OCI-LY3 (cell line): ENCODE measurements around the gene CCNJL.

Source experiments
- CTCF ChIP-seq: fragments of 200-600, 300-600 bp; sonication (generic); IDR thresholded peaks from 2 replicates; pipeline ENCODE4 v1.5.1; 2014; ENCODE audit warnings: antibody characterized with exemption, low read length, low read depth
- EZH2phosphoT487 ChIP-seq: fragments of 200-600 bp; shearing (Covaris generic); IDR thresholded peaks from 2 replicates; pipeline ENCODE4 v1.6.1; 2018; ENCODE audit warnings: antibody characterized with exemption, mixed run types, low read depth

DNA sequence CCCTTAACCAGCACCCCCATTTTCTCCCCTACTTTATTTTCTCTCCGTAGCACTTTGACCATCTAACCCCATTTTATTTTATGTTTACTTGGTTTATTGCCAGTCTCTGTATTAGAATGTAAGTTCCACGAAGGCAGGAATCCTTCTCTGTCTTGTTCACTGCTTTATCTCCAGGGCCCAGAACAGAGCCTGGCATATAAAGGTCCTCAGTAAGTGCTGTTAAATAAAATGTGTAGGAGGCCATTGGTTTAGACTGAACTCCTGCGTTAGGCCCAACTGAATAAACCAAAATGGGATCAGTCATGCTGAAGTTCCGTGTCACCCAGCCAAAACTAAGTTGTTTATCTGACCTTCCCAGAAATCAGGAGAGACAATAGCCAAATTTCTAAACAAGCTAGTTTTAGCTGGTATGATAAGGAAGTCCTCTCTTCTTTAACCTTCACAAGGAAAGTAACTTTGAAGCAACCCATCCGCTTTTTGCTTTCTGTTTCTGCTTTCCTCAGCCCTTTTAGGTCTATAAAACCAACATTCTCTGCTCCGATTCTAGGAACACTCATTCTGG is 29.0 kb upstream of the CCNJL start:
- TF ChIP-seq CTCF = no peak
- no peak for TF ChIP-seq EZH2phosphoT487
